ENCODE data around the gene ADD3.

DNA sequence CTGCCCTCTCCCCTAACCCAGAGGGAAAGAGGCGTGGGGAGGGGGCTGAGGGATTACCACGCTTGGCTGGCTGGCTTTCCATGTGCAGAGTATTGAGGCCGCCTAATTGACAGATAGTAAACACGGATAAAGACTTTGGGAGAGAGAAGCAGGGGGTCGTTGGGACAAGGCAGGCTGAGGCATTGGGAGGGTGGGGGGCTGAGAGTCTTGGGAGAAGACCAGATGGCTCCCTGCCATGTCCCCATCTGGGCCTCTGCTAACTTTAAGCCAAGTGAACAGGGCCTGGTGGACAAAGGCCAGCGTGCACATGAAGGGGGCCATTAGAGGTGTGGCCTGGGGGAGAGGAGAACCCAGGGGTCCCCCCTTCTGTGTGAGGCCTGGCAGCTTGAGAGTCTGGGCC, 144.2 kb downstream of the ADD3 start:
- TF ChIP-seq, protein P1, sequence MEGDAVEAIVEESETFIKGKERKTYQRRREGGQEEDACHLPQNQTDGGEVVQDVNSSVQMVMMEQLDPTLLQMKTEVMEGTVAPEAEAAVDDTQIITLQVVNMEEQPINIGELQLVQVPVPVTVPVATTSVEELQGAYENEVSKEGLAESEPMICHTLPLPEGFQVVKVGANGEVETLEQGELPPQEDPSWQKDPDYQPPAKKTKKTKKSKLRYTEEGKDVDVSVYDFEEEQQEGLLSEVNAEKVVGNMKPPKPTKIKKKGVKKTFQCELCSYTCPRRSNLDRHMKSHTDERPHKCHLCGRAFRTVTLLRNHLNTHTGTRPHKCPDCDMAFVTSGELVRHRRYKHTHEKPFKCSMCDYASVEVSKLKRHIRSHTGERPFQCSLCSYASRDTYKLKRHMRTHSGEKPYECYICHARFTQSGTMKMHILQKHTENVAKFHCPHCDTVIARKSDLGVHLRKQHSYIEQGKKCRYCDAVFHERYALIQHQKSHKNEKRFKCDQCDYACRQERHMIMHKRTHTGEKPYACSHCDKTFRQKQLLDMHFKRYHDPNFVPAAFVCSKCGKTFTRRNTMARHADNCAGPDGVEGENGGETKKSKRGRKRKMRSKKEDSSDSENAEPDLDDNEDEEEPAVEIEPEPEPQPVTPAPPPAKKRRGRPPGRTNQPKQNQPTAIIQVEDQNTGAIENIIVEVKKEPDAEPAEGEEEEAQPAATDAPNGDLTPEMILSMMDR (IDR thresholded peaks at IDR 0.05): no peak
- no peak for TF ChIP-seq POLR2A (IDR thresholded peaks at IDR 0.05)

Measured in Peyer's patch (tissue), 4 donors.